CD4-positive, alpha-beta T cell treated with Interleukin-17A for 4 hours (primary cell): ENCODE measurements around the gene ALDH3A1.
"Not testable (repeated sequence)": the region's sequence is repeated elsewhere in the genome, so short reads cannot be mapped to it uniquely, and the experiment has no call there.

ENCODE experiments used
- DNase-seq: peaks from one replicate; pipeline ENCODE4 v3.0.0-alpha.2; 2020; ENCODE audit warnings: mixed read lengths

Gene ALDH3A1

DNA sequence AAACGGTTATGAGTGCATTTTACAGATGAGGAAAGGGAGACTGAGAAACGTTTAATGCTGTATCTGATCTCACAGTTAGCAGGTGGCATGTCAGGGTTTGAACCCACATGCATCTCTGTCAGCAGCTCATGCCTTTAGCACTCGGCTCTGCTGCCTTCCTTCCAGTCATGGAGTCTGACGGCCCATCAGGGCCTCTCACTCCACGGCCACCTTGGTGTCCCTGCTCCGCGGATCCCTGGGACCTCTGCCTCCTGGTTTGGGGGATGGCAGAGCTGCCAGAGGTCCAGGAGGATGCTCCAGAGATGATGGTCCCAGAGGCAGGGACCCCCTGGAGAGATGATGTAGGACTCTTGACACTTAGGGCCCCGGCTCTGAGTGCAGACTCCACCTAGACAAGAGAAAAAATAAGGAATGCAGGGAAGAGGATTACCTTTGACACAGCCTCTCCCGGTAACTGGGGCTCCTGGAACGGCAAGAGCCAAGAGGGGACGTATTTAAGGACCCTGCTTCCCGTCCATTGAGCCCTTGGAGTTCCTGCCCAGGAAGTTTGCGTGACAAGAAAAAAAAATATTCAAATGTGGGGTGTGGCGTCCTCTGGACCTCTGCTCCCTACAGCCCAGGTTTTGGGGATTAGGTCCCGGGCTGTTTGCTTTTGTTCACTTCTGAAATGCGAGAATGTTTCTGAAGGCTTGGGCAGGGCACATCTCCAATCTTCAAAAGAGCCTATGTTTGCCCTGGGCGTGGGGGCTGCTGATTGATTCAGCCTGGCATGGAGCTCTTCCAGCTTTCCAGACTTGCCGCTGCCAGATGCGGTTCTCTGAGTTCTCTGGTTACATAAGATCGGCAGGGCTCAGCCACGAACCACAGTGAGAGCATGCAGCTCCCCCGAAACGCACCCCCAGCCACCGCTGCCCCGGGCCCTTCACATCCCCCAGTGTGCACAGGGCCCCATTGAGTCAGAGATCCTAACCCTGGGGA lies at the start of gene ALDH3A1:
TSS of gene ALDH3A1 (minus strand) at position 470 of the 978 bp plus-strand sequence. CDS start 3,169 bp downstream, outside the sequence.
- DNase-seq, result no peak

DNA sequence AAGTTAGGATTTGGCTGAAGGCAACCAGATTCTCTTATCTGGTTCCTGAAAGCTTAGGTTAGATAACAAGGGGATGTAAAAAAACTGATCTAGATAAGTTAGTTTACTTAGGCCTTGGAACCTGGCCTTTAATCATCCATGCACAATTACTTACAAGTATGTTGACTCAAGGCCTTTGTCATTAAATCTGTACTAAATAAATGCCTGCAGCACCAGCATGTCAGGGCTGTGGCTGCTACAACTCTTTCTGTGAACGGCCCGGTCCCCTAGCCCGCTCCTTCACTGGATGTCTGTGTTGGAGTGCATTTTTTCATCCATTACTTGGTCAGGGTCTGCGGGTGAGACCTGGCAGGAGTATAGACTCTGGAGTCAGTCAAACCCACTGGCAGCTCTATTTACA lies 48.4 kb upstream of the ALDH3A1 start:
- no peak for DNase-seq

DNA sequence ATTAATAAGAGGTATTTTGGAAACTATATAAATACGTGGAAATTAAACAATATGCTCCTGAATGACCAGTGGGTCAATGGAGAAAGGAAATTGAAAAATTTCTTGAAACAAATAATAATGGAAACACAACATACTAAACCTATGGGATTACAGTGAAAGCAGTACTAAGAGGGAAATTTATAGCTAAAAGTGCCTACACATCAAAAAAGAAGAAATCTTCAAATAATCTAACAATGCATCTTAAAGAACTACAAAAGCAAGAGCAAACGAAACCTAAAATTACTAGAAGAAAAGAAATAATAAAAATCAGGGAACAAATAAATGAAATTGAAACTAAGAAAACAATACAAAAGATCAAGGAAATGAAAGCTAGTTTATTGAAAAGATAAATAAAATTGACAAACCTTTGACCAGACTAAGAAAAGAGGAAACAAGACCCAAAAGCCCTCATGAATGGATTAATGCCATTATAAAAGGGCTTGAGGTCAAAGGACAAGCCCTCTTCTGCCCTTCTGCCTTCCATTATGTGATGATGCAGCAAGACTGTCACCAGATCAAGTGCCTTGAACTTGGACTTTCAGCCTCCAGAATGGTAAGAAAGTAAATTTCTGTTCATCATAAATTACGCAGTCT lies 43.9 kb upstream of the ALDH3A1 start:
- no peak for DNase-seq

DNA sequence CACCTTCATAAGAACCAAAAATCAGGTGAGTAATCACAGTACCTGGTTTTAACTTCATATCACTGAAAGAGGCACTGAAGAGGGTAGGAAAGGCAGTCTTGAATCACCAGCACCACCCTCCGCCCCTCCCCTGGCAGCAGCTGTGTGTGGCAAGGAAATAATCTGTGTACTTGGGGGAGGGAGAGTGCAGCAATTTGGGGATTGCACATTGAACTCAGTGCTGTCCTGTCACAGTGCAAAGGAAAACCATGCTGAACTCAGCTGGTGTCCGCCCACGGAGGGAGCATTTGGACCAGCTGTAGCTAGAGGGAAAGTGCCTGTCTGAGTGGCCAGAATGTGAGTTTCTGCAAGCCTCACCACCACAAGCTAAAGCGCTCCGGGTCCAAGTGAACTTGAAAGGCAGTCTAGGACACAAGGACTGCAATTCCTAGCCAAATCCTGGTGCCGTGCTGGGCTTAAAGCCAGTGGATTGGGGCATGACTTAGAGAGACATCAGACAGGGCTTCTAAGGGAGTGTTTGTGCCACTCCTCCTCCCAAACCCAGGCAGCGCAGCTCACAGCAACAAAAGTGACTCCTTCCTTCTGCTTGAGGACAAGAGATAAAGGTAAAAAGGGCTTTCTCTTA lies 39.7 kb upstream of the ALDH3A1 start:
- no peak for DNase-seq

DNA sequence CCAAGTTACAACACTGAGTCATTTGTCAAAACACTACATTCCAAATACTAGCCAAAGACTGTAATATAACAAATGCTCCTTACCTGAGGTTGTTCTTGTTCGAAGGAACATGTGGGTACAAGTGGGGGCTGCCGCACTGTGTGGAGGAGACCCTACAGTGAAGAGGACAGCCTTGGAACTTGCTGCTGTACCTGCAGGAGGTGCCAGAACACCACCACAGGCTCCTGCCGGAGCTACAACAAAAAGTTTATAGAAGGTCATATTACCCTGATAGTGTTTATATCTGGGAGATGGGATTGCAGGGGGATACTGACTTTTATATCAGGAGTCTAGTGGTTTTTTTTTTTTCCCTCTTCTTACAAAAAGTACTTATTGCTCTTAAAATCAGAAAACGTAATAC lies 37.8 kb upstream of the ALDH3A1 start:
- no peak for DNase-seq

DNA sequence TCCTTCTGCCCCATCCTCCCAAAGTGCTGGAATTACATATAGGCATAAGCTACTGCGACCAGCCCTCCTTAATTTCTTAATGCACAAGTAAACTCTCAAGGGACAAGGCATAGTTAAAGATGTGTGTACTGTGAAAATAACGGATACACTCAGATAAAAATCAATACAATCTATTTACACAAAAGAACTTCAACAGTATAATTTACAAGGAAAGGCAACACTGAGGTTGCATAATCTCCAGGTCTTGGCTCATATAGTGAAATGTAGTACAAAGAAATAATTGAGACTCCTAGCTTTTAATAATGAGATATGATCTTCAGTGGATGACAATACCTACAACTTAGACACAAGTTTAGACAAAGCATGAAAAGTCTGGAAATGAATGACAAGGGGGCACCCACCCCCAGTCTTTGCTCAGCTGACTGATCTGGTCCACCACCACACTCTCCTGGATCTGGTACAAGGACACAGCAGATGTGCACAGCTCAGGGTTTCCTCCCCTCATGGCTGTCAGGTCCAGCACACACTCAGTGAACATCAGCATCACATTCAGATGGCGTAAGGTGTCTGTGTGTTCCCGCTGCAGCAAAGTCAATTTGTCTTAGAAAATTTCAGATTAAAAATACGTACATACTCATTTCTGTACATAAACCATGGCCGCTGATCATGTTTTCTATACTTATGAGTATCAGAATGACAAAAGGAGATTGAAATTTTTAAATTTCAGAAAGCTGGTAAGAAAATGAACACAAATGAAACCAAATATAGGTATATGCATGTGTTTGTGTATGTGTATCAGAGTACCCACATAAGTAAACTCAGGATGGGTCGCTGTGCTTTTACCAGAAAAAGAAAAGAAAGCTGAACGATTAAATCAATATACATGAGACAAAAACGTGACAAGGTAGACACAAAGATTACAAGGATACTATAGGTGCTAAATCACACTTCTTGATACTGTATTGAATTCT lies 33.7 kb upstream of the ALDH3A1 start:
- DNase-seq, result no peak

DNA sequence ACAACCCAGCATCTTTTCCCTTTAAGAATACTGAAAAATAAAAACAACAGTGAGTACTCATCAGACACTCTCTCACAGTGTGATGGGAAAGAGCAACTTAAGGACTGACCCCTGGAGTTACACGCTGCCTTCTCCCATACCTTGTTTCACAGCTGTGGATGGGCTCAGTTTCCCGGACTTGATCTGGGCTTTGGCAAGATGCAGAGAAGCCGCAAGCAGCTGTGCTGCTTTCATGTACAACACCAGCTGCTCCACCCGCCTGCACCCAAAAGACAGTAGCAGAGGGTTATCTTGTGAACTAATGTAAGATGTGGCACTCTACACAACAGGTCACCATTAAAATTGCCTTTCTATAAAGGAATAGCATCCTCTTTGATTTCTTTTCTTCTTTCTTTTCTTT lies 32.7 kb upstream of the ALDH3A1 start:
- DNase-seq, result no peak

DNA sequence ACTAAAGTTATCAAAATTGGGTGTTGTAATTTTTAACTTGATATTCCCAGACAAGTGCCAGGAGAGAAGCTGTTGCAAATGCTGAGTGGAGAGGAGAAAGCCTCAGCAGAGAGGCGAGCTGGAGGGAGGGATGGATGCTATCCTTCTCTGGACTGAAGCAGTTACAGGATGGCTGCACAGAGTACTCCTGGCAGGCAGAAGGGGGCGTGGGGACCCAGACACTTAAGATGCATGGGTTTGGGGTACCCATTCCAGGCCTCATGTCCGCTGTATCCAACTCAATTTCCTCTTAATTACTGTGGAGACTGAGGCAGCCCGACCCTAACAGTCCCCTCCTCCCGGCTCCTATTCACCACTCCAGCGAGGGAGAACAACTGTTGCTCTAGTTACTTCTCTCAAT lies 25.4 kb upstream of the ALDH3A1 start:
- DNase-seq, result no peak

DNA sequence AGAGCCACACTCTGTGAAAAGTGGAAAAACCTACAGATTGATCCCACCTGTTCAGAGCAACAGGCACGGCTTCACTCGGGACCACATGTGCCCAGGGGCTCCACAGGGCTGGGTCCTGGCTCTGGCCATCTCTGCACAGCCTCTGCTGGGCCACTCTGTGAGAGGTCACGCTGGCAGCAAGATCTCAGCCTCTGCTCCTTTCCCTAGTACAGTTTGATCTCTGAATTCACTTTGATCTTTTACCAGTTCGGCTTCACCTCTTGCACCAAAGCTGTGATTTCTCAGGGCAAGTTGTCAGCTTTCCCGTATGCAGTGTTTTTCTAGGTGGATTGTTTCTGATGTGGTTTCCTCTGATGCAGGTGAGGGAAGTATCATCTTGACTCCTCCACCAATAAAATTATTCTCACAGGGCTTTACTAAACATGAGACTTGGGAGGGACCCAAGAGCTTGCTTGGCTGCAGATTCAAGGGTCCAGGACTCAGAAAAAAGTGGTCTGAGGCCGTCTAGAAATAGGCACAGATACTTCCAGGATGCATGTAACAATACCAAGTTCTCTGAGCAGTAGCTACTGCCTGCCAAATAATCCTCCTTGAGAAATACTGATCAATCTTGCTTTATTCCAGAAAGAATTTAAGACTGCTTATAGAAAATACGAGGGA lies 24.0 kb upstream of the ALDH3A1 start:
- peak; percentile 61 for DNase-seq

DNA sequence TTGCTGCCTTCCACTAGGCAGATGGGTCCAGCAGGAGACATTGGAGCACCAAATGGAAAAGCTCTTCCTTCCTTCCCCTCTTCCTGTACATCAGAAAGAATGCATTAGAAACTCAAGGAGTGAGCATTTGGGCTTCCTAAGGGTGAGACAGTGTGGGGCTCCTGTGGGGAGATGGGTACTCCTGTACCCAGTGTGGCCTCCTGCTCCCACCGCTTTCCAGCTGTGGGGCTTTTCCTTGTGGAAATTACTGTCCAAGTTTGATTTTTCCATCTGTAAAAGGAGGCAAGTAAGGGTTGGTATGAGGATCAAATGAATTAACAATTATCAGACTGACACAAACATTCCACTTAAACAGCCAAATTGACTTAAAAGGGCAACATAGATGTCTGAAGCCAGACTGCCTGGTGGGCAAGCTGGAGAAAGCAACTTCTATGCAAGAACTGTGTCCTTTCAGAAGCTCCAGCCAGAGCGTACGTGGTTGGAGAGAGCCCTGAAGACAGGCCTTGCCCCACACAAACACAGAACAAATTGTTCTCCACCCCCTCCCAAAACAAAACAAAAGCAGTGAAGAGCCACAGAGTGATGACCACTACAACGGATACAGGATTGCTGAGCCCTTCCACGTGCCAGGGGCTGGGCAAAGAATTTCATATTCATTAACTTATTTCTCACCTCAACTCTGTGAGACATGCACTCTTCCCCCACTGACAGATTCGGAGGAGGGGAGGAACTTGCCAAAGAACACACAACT lies 23.1 kb upstream of the ALDH3A1 start:
- DNase-seq, result peak; percentile 16

DNA sequence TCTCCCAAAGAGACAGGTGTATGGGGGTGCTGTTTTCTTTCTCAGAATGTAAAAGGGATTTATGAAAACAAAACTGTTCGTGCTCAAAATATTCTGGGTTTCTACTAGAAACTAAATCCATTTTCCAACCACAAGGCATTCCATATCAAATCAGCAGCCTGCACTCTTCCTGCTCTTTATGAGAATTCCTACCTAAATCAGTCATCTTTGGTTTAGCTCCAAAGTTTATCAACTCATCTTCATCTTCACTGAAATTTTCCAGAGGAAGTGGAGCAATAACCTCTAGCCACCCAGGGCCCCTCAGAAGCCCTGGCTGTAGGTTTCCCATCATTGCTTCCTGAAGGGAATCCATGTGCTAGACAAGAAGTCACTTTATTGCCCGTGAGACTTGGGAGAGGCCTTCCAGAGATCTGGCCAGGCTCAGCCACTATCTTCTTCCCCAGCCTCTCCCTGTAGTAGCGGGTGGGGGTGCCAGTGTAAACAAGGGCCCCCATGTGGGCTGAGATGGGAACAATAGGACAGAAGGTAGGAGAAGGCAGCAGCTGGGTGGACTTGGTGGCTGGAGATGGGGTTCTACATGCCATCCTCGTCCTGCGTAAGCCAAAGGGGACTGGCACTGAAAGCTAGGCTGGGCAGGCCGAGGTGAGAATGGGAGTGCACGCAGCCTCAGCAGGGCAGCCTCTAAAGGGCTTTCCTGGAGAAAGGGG lies 22.0 kb upstream of the ALDH3A1 start:
- DNase-seq, result no peak

DNA sequence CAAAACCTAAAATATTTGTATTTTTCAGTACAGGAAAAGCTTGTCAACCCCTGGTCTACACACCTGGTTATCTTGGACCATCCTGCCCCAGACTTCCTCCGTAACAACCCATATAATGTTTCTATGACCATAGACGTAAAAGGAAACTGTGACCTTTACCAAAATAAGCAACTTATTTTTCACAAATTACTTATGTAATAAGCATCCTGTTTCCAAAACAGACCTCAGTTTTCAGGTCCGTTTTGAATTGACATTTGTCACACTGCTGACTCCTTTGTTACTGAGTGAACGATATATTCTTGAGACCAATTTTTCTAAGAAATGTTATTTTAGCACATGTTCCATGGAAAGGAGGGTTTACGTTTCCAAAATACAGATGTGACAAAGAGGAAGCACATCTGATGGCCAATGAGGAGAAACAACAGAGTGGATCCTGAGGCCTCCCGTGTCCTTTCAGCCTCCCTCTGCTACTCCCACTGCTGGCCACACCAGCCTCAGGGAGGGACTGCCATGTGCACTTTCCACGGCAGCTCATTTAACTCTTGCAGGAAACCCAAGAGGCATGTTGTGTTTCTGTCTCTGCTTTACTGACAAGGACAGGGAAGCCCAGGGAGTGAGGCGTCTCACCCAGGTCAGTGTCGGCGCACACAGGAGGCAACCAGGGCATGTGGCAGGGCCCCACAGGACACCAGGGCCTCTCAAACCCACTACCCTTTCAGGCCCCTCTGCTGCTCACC lies 20.1 kb upstream of the ALDH3A1 start:
- DNase-seq, result no peak

DNA sequence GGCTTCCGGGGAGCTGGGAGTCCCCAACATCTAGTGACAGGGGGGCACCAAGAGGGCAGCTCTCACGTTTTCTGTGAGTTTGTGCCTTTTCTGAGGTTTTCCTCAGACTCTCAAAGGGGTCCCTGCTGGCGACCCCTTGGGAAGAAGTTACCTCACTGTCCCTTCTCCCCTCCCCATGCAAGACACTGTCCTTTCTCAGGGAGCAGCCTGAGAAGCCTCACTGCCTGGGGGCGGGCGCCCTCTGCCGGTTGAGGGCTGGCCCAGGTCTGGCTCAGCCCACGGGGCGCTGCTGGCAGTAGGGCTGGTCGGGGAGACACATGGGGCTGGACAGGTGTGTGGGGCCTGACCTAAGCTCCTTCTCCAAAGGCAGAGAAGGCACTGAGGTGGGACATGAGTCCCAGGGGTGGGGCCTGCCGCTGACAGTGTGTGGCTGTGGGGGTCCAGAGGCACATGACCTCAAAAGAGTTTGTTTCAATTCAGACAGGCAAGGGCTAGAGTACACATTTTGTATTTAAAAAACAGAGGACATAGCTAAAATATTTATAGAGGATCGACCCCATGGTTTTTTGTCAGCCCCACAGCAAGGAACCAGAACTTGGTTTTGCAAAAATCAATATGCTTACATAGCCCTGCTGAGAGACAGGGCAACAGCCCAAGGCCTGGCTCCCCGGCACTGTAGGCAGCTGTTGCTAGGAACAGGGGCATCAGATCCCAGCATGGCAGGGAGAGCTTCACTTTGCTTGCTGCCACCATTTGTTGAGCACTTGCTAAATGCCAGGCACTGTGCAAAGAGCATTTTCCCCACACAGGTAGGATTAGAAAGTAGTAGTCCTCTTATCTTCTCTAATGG lies 18.5 kb upstream of the ALDH3A1 start:
- peak; percentile 91 for DNase-seq

DNA sequence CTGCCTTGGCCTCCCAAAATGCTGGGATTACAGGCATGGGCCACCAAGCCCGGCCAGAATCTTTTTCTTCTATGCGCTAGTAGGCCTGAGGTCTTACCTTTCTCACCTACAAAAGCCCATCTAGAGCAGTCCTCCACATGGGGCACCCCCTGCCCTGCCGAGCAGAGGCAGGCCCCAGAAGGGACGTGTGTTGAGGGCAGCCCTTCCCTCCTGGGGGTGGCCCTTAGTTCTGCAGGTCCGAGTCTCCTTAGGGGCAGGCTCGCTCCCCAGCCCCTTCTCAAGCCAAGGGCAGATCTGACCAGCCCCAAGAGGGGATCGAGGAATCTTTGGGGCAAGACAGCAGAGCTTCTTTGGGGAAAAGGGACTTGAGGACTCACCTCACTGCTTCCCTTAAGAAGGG lies 17.9 kb upstream of the ALDH3A1 start:
- DNase-seq, result no peak

DNA sequence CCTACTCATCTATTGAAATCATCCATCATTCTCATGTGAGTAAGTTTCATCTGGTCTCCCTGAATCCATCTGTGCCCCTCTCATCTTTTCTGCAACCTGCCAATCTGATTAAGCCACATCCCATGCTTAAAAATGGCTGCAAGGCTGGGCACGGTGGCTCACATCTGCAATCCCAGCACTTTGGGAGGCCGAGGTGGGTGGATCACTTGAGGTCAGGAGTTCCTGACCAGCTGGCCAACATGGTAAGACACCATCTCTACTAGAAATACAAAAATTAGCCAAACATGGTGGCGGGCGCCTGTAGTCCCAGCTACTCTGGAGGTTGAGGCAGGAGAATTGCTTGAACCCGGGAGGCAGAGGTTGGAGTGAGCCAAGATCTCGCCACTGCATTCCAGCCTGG lies 15.9 kb upstream of the ALDH3A1 start:
- DNase-seq, result not testable (repeated sequence)

DNA sequence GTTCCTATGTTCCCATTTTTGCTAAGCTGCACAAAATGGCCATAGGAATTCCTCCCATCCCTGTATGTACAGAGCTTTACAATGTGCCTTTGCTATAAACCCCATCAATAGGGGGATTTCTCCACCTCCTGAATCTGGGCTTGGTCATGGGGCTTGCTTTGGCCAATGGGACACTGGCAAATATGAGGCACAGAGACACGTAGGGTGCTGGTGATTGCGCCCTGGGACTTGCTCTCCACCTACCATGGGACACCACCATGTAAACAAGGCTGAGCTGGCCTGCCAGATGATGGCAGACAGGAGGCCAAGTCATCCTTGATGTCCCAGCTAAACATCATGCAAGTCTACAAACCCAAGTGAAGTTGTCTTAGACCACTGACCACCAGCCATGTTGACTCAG lies 15.3 kb upstream of the ALDH3A1 start:
- no peak for DNase-seq

DNA sequence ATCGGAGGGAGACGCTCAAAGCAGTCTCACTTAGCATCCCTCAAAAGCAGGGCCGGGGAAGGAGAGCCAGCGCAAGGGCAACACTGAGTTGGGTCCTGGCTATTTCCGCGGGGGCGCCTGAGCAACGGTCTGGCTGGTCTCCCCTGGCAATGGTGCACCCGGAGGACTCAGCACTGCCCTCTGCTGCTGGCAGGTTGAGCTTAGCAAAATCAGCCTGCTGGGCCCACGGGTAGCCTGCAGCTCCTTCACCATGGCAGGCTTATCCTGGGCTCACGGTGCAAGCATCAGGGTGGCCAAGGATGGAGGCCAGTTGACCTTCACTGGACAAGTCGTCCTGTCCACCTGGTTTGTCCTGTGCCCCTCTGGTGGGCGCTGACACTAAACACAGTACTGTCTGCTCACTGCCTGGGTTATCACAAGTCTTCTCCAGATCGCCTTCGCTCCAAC lies 14.4 kb upstream of the ALDH3A1 start:
- DNase-seq, result peak; percentile 38

DNA sequence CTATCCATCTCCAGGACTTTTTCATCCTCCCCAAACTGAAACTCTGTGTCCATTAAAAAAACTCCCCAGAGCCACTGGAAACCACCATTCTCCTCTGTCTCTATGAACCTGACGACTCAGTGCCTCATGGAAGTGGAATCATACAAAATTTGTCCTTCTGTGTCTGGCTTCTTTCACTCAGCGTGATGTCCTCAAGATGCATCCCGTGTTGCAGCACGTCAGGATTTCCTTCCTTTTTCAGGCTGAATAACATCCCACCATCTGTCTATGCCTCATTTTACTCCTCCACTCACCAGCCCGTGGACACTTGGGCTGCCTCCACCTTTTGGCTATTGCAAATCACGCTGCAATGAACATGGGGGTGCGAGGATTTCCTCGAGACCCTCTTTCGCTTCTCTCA lies 12.6 kb upstream of the ALDH3A1 start:
- DNase-seq, result no peak
